Hepatocyte (in vitro differentiated cells): ENCODE measurements around the gene NRCAM. TPM values are rescaled to one million over a fixed set of nuclear protein-coding genes. Genes with fewer than 3 reads are reported as not detected.

Experiments
- DNase-seq: peaks from one replicate; pipeline ENCODE4 v3.0.0-alpha.2; 2016; ENCODE audit warnings: low spot score
- H2AFZ ChIP-seq: fragments of 200-600 bp; sonication (generic); 2 replicates; pipeline ENCODE4 v1.6.0; 2016; ENCODE audit warnings: antibody characterized with exemption, mild to moderate bottlenecking
- H3K27ac ChIP-seq: fragments of 200-600 bp; sonication (generic); 2 replicates; pipeline ENCODE4 v1.5.1; 2016; ENCODE audit warnings: mild to moderate bottlenecking
- H3K27me3 ChIP-seq: fragments of 200-600 bp; sonication (generic); 2 replicates; pipeline ENCODE4 v1.6.1; 2016
- H3K36me3 ChIP-seq: fragments of 200-600 bp; sonication (generic); replicated peaks from 2 replicates; pipeline ENCODE4 v1.5.1; 2016; ENCODE audit warnings: low read depth; ENCODE audit not compliant: insufficient read depth
- H3K4me1 ChIP-seq: fragments of 200-600 bp; sonication (generic); 2 replicates; pipeline ENCODE4 v1.5.1; 2016; ENCODE audit warnings: mild to moderate bottlenecking, moderate library complexity; ENCODE audit not compliant: insufficient read depth
- H3K4me2 ChIP-seq: fragments of 200-600 bp; sonication (generic); 2 replicates; pipeline ENCODE4 v1.6.0; 2016
- H3K4me3 ChIP-seq: fragments of 200-600 bp; sonication (generic); 2 replicates; pipeline ENCODE4 v1.5.1; 2016; ENCODE audit warnings: mild to moderate bottlenecking
- H3K79me2 ChIP-seq: fragments of 200-600 bp; sonication (generic); 2 replicates; pipeline ENCODE4 v1.6.0; 2017; ENCODE audit warnings: mild to moderate bottlenecking
- H3K9me2 ChIP-seq: fragments of 200-600 bp; sonication (generic); replicated peaks from 2 replicates; pipeline ENCODE4 v1.6.0; 2017; ENCODE audit warnings: mild to moderate bottlenecking; ENCODE audit not compliant: insufficient read depth
- H3K9me3 ChIP-seq: fragments of 200-600 bp; sonication (generic); 2 replicates; pipeline ENCODE4 v1.5.1; 2016; ENCODE audit warnings: low read depth, mild to moderate bottlenecking
- H4K20me1 ChIP-seq: fragments of 200-600 bp; sonication (generic); 2 replicates; pipeline ENCODE4 v1.6.0; 2016; ENCODE audit warnings: mild to moderate bottlenecking; ENCODE audit not compliant: insufficient read depth, poor library complexity, severe bottlenecking
- EZH2 ChIP-seq: fragments of 200-600 bp; sonication (generic); IDR thresholded peaks from 2 replicates; pipeline ENCODE4 v1.6.1; 2016; ENCODE audit warnings: antibody characterized with exemption, mild to moderate bottlenecking, borderline replicate concordance
- EZH2phosphoT487 ChIP-seq: fragments of 200-600 bp; sonication (generic); IDR thresholded peaks from one replicate; pipeline ENCODE4 v1.6.1; 2018; ENCODE audit warnings: antibody characterized with exemption, mild to moderate bottlenecking, low read depth, moderate library complexity; ENCODE audit not compliant: unreplicated experiment, severe bottlenecking
- WGBS: methylation state at CpG from one replicate; pipeline ENCODE4 v1.1.6; 2016; ENCODE audit warnings: low lambda C conversion rate; ENCODE audit errors: missing lambda C conversion rate; 5-methylcytosine and 5-hydroxymethylcytosine counted together
- polyA plus RNA-seq: library from polyadenylated mRNA; unstranded; fragments of >200 nt; fragmentation: Nextera tagmentation; extraction: Ambion mirVana; gene quantifications from 2 replicates; pipeline ENCODE4 v1.2.1, GENCODE V29; 2016
- total RNA-seq: library from RNA; depleted of rRNA; stranded (reverse); fragments of >200 nt; gene quantifications from 2 replicates; pipeline ENCODE4 v1.2.3, GENCODE V29; 2014
- TF ChIP-seq, protein P1 (sequence below): fragments of 200-600 bp; sonication (generic); IDR thresholded peaks from 2 replicates; pipeline ENCODE4 v1.5.1; 2016; ENCODE audit warnings: antibody characterized with exemption, mild to moderate bottlenecking; ENCODE audit not compliant: poor library complexity

NRCAM gene
- total and polyA plus RNA-seq, 2 experiments from 2014 or later, result 16.0 to 34.4 TPM

DNA sequence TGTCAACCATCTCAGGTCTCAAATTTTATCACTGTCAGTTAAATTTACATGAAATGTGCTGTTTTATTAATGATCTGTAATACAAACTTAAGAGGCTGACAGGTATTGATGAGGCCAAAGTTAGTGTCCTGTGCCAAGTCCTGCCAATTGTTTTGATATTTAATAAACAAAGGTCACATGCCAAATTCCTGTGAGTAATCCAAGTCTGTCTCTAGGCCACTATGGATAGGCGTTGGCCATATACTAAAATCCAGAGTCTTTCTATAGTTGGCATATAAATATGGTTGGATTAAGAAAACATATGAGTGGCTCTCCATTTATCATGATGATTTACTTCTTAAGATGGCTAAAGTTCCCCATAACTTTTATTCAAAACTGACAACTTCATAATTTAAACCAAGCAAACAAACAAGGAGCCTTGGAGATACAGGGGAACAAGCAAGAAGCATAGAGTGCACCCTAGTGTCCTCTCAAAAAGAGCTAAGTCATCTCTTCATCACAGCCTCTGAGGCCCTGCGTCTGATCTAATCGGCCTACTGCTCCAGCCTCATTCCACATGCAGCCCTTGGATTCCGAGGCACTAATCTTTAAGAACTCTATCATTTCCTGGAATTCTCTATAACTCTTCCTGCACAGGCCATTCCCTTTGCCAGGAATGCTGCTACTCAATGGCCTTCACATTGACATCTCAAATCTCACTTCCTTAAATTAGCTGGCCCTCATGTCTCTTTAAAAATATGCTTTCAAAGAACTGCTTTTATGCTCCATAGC is 32.7 kb upstream of the NRCAM start:
- Histone ChIP-seq H3K27ac (no peak overlapping the region), H3K9me3 (no peaks in the 10 kb centered on the region), H2AFZ (no peak overlapping the region), H3K4me2 (no peak overlapping the region), H3K4me3 (no peak overlapping the region), H4K20me1 (no peaks in the 10 kb centered on the region), H3K27me3 (no peaks in the 10 kb centered on the region), H3K79me2 (no peaks in the 10 kb centered on the region), H3K4me1 (no peaks in the 10 kb centered on the region), H3K9me2 (no peaks in the 10 kb centered on the region), H3K36me3 (no peaks in the 10 kb centered on the region)
- DNase-seq, result no peak
- WGBS, result 94% methylated on average over 4 of the region's 4 CpGs
- TF ChIP-seq EZH2phosphoT487 (no peak), EZH2 (no peak)
- TF ChIP-seq, protein P1, sequence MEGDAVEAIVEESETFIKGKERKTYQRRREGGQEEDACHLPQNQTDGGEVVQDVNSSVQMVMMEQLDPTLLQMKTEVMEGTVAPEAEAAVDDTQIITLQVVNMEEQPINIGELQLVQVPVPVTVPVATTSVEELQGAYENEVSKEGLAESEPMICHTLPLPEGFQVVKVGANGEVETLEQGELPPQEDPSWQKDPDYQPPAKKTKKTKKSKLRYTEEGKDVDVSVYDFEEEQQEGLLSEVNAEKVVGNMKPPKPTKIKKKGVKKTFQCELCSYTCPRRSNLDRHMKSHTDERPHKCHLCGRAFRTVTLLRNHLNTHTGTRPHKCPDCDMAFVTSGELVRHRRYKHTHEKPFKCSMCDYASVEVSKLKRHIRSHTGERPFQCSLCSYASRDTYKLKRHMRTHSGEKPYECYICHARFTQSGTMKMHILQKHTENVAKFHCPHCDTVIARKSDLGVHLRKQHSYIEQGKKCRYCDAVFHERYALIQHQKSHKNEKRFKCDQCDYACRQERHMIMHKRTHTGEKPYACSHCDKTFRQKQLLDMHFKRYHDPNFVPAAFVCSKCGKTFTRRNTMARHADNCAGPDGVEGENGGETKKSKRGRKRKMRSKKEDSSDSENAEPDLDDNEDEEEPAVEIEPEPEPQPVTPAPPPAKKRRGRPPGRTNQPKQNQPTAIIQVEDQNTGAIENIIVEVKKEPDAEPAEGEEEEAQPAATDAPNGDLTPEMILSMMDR, result no peak

GRCh38 chr7:108487646-108488045 is 31.4 kb upstream of the NRCAM start:
- no peaks in the 10 kb centered on the region for H3K27me3 ChIP-seq
- no peak overlapping the region for H2AFZ ChIP-seq
- H3K27ac ChIP-seq, result no peak overlapping the region
- no peaks in the 10 kb centered on the region for H4K20me1 ChIP-seq
- H3K4me3 ChIP-seq, result no peak overlapping the region
- H3K9me3 ChIP-seq, result no peaks in the 10 kb centered on the region
- no peak for DNase-seq
- TF ChIP-seq, protein P1, result no peak
- TF ChIP-seq EZH2 (no peak), EZH2phosphoT487 (no peak)
- H3K4me1 ChIP-seq, result no peaks in the 10 kb centered on the region
- no peaks in the 10 kb centered on the region for H3K9me2 ChIP-seq
- H3K36me3 ChIP-seq, result no peaks in the 10 kb centered on the region
- no peaks in the 10 kb centered on the region for H3K79me2 ChIP-seq
- no peak overlapping the region for H3K4me2 ChIP-seq

DNA sequence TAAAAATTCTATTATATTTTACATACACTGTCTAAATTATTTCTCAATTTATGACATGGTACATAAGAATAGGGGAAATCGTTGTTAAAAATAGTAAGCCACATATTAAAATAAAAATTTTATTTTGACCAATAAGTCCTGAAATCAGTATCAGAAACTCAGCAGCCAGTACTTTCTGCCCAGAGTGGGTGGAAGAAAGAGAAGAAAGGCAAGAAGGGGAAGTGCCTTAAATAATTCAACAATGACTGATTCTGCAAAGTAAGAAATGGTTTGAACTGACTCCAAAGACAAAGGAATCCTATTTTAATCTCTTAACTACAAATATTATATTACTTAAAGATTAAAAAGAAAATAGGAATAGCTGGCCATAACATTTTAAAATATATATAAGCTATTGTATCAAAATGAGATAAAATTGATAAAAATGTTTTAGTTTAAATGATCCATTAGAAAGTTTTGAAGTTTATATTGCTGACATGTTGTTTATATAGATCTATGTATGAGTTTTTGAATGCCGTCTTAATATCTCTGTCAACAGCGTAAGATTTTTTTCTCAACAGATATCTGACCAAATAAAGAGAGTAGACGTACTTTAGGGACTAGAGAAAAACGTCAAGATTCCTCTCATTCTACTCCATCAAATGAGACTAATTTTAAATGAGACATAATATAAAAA is 30.2 kb upstream of the NRCAM start:
- 91% methylated on average over 5 of the region's 5 CpGs for WGBS

More for the DNA sequence above, 30.2 kb upstream of the NRCAM start:
- no peaks in the 10 kb centered on the region for H4K20me1 ChIP-seq
- H3K4me1 ChIP-seq, result no peaks in the 10 kb centered on the region
- no peak for DNase-seq
- H3K27me3 ChIP-seq, result no peaks in the 10 kb centered on the region
- no peak overlapping the region for H2AFZ ChIP-seq
- no peaks in the 10 kb centered on the region for H3K9me3 ChIP-seq
- TF ChIP-seq EZH2, result no peak
- TF ChIP-seq EZH2phosphoT487, result no peak
- TF ChIP-seq, protein P1, result no peak
- no peak overlapping the region for H3K27ac ChIP-seq
- H3K4me3 ChIP-seq, result no peak overlapping the region
- H3K36me3 ChIP-seq, result no peaks in the 10 kb centered on the region
- H3K79me2 ChIP-seq, result no peaks in the 10 kb centered on the region
- H3K4me2 ChIP-seq, result no peak overlapping the region
- H3K9me2 ChIP-seq, result no peaks in the 10 kb centered on the region
